Stimulated activated memory B cell treated with anti-CD40 and anti-IgM and Interleukin-4, amounts not matched to agents 10 μg/mL and 1 μg/mL and 100 μg/mL, for 72 hours (primary cell): ENCODE results near the gene ENHO.

Experiments
- ATAC-seq: fragments of 150-1000 bp; cut with Tn5 transposase; 2 replicates; pipeline ENCODE4 v1.10.0; 2021
- H3K27ac Mint-ChIP-seq: one replicate; pipeline ENCODE4 v1.8.0; 2022; ENCODE audit warnings: mild to moderate bottlenecking, mixed read lengths
- H3K27me3 Mint-ChIP-seq: one replicate; pipeline ENCODE4 v1.8.0; 2022; ENCODE audit warnings: mixed read lengths
- H3K36me3 Mint-ChIP-seq: one replicate; pipeline ENCODE4 v1.8.0; 2022; ENCODE audit warnings: mixed read lengths
- H3K4me1 Mint-ChIP-seq: one replicate; pipeline ENCODE4 v1.8.0; 2022; ENCODE audit warnings: mixed read lengths
- H3K4me3 Mint-ChIP-seq: one replicate; pipeline ENCODE4 v1.8.0; 2022; ENCODE audit warnings: mild to moderate bottlenecking, moderate library complexity, mixed read lengths
- H3K9me3 Mint-ChIP-seq: one replicate; pipeline ENCODE4 v1.8.0; 2022; ENCODE audit warnings: mixed read lengths

ENHO gene

GRCh38 chr9:34558919-34559623 is 36.3 kb upstream of the ENHO start:
- no peaks in the 10 kb centered on the region for H3K36me3 Mint-ChIP-seq
- H3K27ac Mint-ChIP-seq, result no peak overlapping the region
- H3K9me3 Mint-ChIP-seq, result no peaks in the 10 kb centered on the region
- H3K27me3 Mint-ChIP-seq, result peaks cover 76% of the 10 kb centered on the region
- ATAC-seq, result no peak
- H3K4me1 Mint-ChIP-seq, result no peaks in the 10 kb centered on the region
- H3K4me3 Mint-ChIP-seq, result no peak overlapping the region

GRCh38 chr9:34558364-34558763 is 35.6 kb upstream of the ENHO start:
- no peaks in the 10 kb centered on the region for H3K9me3 Mint-ChIP-seq
- ATAC-seq, result no peak
- no peak overlapping the region for H3K4me3 Mint-ChIP-seq
- no peaks in the 10 kb centered on the region for H3K36me3 Mint-ChIP-seq
- H3K27ac Mint-ChIP-seq, result no peak overlapping the region
- no peaks in the 10 kb centered on the region for H3K4me1 Mint-ChIP-seq
- peaks cover 69% of the 10 kb centered on the region for H3K27me3 Mint-ChIP-seq

- Mint-ChIP-seq H3K9me3 (no peaks in the 10 kb centered on the region), H3K27me3 (peaks cover 66% of the 10 kb centered on the region), H3K4me1 (no peaks in the 10 kb centered on the region), H3K4me3 (no peak overlapping the region), H3K36me3 (no peaks in the 10 kb centered on the region), H3K27ac (no peak overlapping the region)
- no peak for ATAC-seq
Measured at GRCh38 chr9:34557426-34558321, 34.9 kb upstream of the ENHO start.

GRCh38 chr9:34556949-34557348 is 34.2 kb upstream of the ENHO start:
- Mint-ChIP-seq H3K27me3 (peaks cover 72% of the 10 kb centered on the region), H3K4me3 (no peak overlapping the region), H3K27ac (no peak overlapping the region), H3K9me3 (no peaks in the 10 kb centered on the region), H3K36me3 (no peaks in the 10 kb centered on the region), H3K4me1 (no peaks in the 10 kb centered on the region)
- no peak for ATAC-seq

- H3K27me3 Mint-ChIP-seq, result peaks cover 76% of the 10 kb centered on the region
Measured at GRCh38 chr9:34555936-34556525, 33.2 kb upstream of the ENHO start.

GRCh38 chr9:34555500-34555899 is 32.7 kb upstream of the ENHO start:
- no peak overlapping the region for H3K27ac Mint-ChIP-seq
- H3K4me3 Mint-ChIP-seq, result no peak overlapping the region
- no peaks in the 10 kb centered on the region for H3K36me3 Mint-ChIP-seq
- H3K27me3 Mint-ChIP-seq, result peaks cover 76% of the 10 kb centered on the region
- H3K4me1 Mint-ChIP-seq, result no peaks in the 10 kb centered on the region
- no peaks in the 10 kb centered on the region for H3K9me3 Mint-ChIP-seq
- no peak for ATAC-seq

More at GRCh38 chr9:34555936-34556525, 33.2 kb upstream of the ENHO start:
- no peak overlapping the region for H3K4me3 Mint-ChIP-seq
- no peak overlapping the region for H3K27ac Mint-ChIP-seq
- no peaks in the 10 kb centered on the region for H3K36me3 Mint-ChIP-seq
- H3K4me1 Mint-ChIP-seq, result no peaks in the 10 kb centered on the region
- no peak for ATAC-seq
- no peaks in the 10 kb centered on the region for H3K9me3 Mint-ChIP-seq

- Mint-ChIP-seq H3K36me3 (no peaks in the 10 kb centered on the region), H3K4me3 (no peak overlapping the region), H3K27me3 (peaks cover 70% of the 10 kb centered on the region)
Measured at GRCh38 chr9:34555002-34555348, 32.2 kb upstream of the ENHO start.

GRCh38 chr9:34554211-34555001 is 31.6 kb upstream of the ENHO start:
- Mint-ChIP-seq H3K27ac (no peak overlapping the region), H3K4me1 (no peaks in the 10 kb centered on the region), H3K9me3 (no peaks in the 10 kb centered on the region), H3K4me3 (no peak overlapping the region), H3K36me3 (no peaks in the 10 kb centered on the region), H3K27me3 (peaks cover 66% of the 10 kb centered on the region)
- ATAC-seq, result no peak

More at GRCh38 chr9:34555002-34555348, 32.2 kb upstream of the ENHO start:
- no peak for ATAC-seq
- no peaks in the 10 kb centered on the region for H3K4me1 Mint-ChIP-seq
- H3K27ac Mint-ChIP-seq, result no peak overlapping the region
- no peaks in the 10 kb centered on the region for H3K9me3 Mint-ChIP-seq

- Mint-ChIP-seq H3K27me3 (peaks cover 66% of the 10 kb centered on the region), H3K4me1 (no peaks in the 10 kb centered on the region), H3K9me3 (no peaks in the 10 kb centered on the region), H3K27ac (no peak overlapping the region), H3K4me3 (no peak overlapping the region), H3K36me3 (no peaks in the 10 kb centered on the region)
- ATAC-seq, result no peak
Measured at GRCh38 chr9:34553511-34554021, 30.8 kb upstream of the ENHO start.

- Mint-ChIP-seq H3K27ac (no peak overlapping the region), H3K36me3 (no peaks in the 10 kb centered on the region), H3K27me3 (peaks cover 71% of the 10 kb centered on the region), H3K9me3 (no peaks in the 10 kb centered on the region), H3K4me1 (no peaks in the 10 kb centered on the region), H3K4me3 (no peak overlapping the region)
- ATAC-seq, result no peak
Measured at GRCh38 chr9:34552986-34553385, 30.2 kb upstream of the ENHO start.

GRCh38 chr9:34552606-34552981 is 29.8 kb upstream of the ENHO start:
- no peaks in the 10 kb centered on the region for H3K9me3 Mint-ChIP-seq
- ATAC-seq, result peak; percentile 9
- H3K4me3 Mint-ChIP-seq, result no peak overlapping the region
- H3K36me3 Mint-ChIP-seq, result no peaks in the 10 kb centered on the region
- no peak overlapping the region for H3K27ac Mint-ChIP-seq
- no peaks in the 10 kb centered on the region for H3K4me1 Mint-ChIP-seq
- H3K27me3 Mint-ChIP-seq, result peaks cover 71% of the 10 kb centered on the region

- Mint-ChIP-seq H3K4me1 (no peaks in the 10 kb centered on the region), H3K27me3 (peaks cover 71% of the 10 kb centered on the region), H3K36me3 (no peaks in the 10 kb centered on the region), H3K9me3 (no peaks in the 10 kb centered on the region), H3K4me3 (no peak overlapping the region), H3K27ac (no peak overlapping the region)
- ATAC-seq, result no peak
Measured at GRCh38 chr9:34551751-34552605, 29.2 kb upstream of the ENHO start.

- Mint-ChIP-seq H3K36me3 (no peaks in the 10 kb centered on the region), H3K4me3 (no peak overlapping the region), H3K4me1 (no peaks in the 10 kb centered on the region), H3K9me3 (no peaks in the 10 kb centered on the region), H3K27me3 (peaks cover 71% of the 10 kb centered on the region), H3K27ac (no peak overlapping the region)
- no peak for ATAC-seq
Measured at GRCh38 chr9:34550681-34551270, 28.0 kb upstream of the ENHO start.
